K562 (cell line): ENCODE data around the gene C11orf86. TPM values are rescaled to one million over a fixed set of nuclear protein-coding genes. Genes with fewer than 3 reads are reported as not detected.

Experiments
- ATAC-seq: fragments of 200-7000 bp; cut with Tn5 transposase; 3 replicates; pipeline ENCODE4 v1.9.1; 2020; ENCODE audit warnings: moderate library complexity
- BruUV-seq: library from RNA; stranded (reverse); fragments of 400-500 nt; replicated peaks from 2 replicates; lab custom pipeline; 2021; lab: Mats Ljungman, UMichigan
- CTCF ChIA-PET: fragments of 300-600 bp; formaldehyde crosslinking; extraction: SDS; loops from one replicate; lab custom pipeline; 2021; ENCODE audit warnings: low intra/inter-chr PET ratio; lab: Yijun Ruan, JAX
- POLR2A ChIA-PET: fragments of 300-600, 350-650 bp; sonication (Branson Sonifier 250); formaldehyde crosslinking; extraction: SDS; loops from one replicate; lab custom pipeline; 2021; ENCODE audit warnings: antibody characterized with exemption, inconsistent platforms; lab: Yijun Ruan, JAX
- DNase-seq, 4 experiments: peaks; one replicate each; pipeline versions ENCODE4 v3.0.0 to v3.0.0-alpha.2; 2011 to 2018; ENCODE audit warnings: low spot score in 3 of 4, mixed read lengths in 3 of 4; ENCODE audit errors: extremely low read depth in 1 of 4
- FAIRE-seq: peaks from 2 replicates; lab custom pipeline; 2011; peaks lifted over from hg19 to GRCh38; lab: Jason Lieb, UNC
- H2AFZ ChIP-seq: 2 replicates; pipeline ENCODE4 v1.6.0; 2011; ENCODE audit warnings: low read depth, low read length, control low read depth, inconsistent platforms
- H3K27ac ChIP-seq: fragments of 200-600 bp; 3 replicates; pipeline ENCODE4 v1.8.0; 2011; ENCODE audit warnings: low read depth, mild to moderate bottlenecking, control low read depth, inconsistent platforms, low read length, moderate library complexity, mixed read lengths; ENCODE audit errors: extremely low read depth
- H3K27me3 ChIP-seq, 2 experiments: fragments of 300-600 bp in 1 of 2; 2 replicates in 1 of 2; 3 replicates in 1 of 2; pipeline versions ENCODE4 v1.6.0 to v1.8.0; 2011; ENCODE audit warnings: inconsistent platforms in 2 of 2, low read length in 2 of 2, mild to moderate bottlenecking in 1 of 2, mixed read lengths in 1 of 2, moderate library complexity in 1 of 2; ENCODE audit not compliant: control insufficient read depth in 2 of 2, insufficient read depth in 2 of 2
- H3K36me3 ChIP-seq: fragments of 300-600 bp; 3 replicates; pipeline ENCODE4 v1.8.0; 2011; ENCODE audit warnings: mild to moderate bottlenecking, low read length, inconsistent platforms; ENCODE audit not compliant: control insufficient read depth, insufficient read depth
- H3K4me1 ChIP-seq, 2 experiments: fragments of 200-600 bp in 1 of 2; replicated peaks in 1 of 2; 2 replicates in 1 of 2; 3 replicates in 1 of 2; pipeline versions ENCODE4 v1.5.1 to v1.8.0; 2011; ENCODE audit warnings: inconsistent platforms in 2 of 2, low read length in 2 of 2, mild to moderate bottlenecking in 1 of 2, mixed read lengths in 1 of 2, moderate library complexity in 1 of 2; ENCODE audit not compliant: control insufficient read depth in 2 of 2, insufficient read depth in 2 of 2
- H3K4me2 ChIP-seq: 2 replicates; pipeline ENCODE4 v1.6.1; 2011; ENCODE audit warnings: low read length, control low read depth, inconsistent platforms, mixed read lengths; ENCODE audit not compliant: insufficient read depth
- H3K4me3 ChIP-seq: fragments of 200-600 bp; sonication (generic), shearing (Covaris generic); 2 replicates; pipeline ENCODE4 v1.5.1; 2016; ENCODE audit warnings: control low read depth, inconsistent platforms
- H3K79me2 ChIP-seq: fragments of 200-600 bp; 3 replicates; pipeline ENCODE4 v1.8.0; 2011; ENCODE audit warnings: low read length, inconsistent platforms; ENCODE audit not compliant: control insufficient read depth, insufficient read depth
- H3K9ac ChIP-seq, 2 experiments: 2 replicates each; pipeline versions ENCODE4 v1.6.0 to v1.6.1; 2011; ENCODE audit warnings: low read depth in 2 of 2, low read length in 2 of 2, control low read depth in 1 of 2, inconsistent platforms in 1 of 2, mild to moderate bottlenecking in 1 of 2, mixed read lengths in 1 of 2; ENCODE audit not compliant: insufficient read depth in 1 of 2
- H3K9me1 ChIP-seq: one replicate; pipeline ENCODE4 v1.6.0; 2011; ENCODE audit warnings: inconsistent platforms, mild to moderate bottlenecking, low read length, moderate library complexity; ENCODE audit not compliant: control insufficient read depth, insufficient read depth
- H3K9me3 ChIP-seq: replicated peaks from 2 replicates; pipeline ENCODE4 v1.5.1; 2011; ENCODE audit warnings: low read depth, low read length, inconsistent platforms; ENCODE audit not compliant: control insufficient read depth, insufficient read depth
- H4K20me1 ChIP-seq: replicated peaks from 2 replicates; pipeline ENCODE4 v1.6.1; 2011; ENCODE audit warnings: low read length, inconsistent platforms, mixed read lengths; ENCODE audit not compliant: control insufficient read depth, insufficient read depth
- ASH1L ChIP-seq: fragments of 450-650 bp; IDR thresholded peaks from 2 replicates; pipeline ENCODE4 v1.6.1; 2018; ENCODE audit warnings: borderline replicate concordance, mild to moderate bottlenecking, low read depth; ENCODE audit not compliant: partially characterized antibody
- EZH2 ChIP-seq: IDR thresholded peaks from 2 replicates; pipeline ENCODE4 v1.6.1; 2012; ENCODE audit warnings: low read depth, mild to moderate bottlenecking, inconsistent platforms, low read length, borderline replicate concordance
- KLF10 ChIP-seq: fragments of 250-450 bp; sonication (Bioruptor Pico); IDR thresholded peaks from 2 replicates; pipeline ENCODE4 v1.6.1; 2021; ENCODE audit warnings: matching md5 sums
- POLR2G ChIP-seq: fragments of 200-400 bp; formaldehyde crosslinking; IDR thresholded peaks from 2 replicates; pipeline ENCODE4 v1.6.1; 2017; ENCODE audit warnings: low read depth, mild to moderate bottlenecking, antibody characterized with exemption, low read length, moderate library complexity
- PURB ChIP-seq: sonication (generic); formaldehyde crosslinking; IDR thresholded peaks from 2 replicates; pipeline ENCODE4 v1.9.0; 2021; ENCODE audit warnings: low read depth, mild to moderate bottlenecking, missing genetic modification reagents
- SMARCE1 ChIP-seq: fragments of 450-650 bp; IDR thresholded peaks from 2 replicates; pipeline ENCODE4 v1.7.1; 2016; ENCODE audit warnings: mild to moderate bottlenecking
- ZFP30 ChIP-seq: fragments of 250-450 bp; sonication (Bioruptor Pico); IDR thresholded peaks from 2 replicates; pipeline ENCODE4 v1.8.0; 2022; ENCODE audit warnings: moderate library complexity, mild to moderate bottlenecking, inconsistent platforms, borderline replicate concordance
- ZNF274 ChIP-seq: IDR thresholded peaks from 2 replicates; pipeline ENCODE4 v1.6.1; 2011; ENCODE audit warnings: low read depth, mild to moderate bottlenecking, low read length, moderate library complexity, borderline replicate concordance
- WGBS: fragments of 100-300 bp; shearing (Covaris generic); methylation state at CpG from one replicate; pipeline ENCODE4 v1.1.6; 2016; ENCODE audit warnings: low coverage, mixed read lengths; ENCODE audit not compliant: insufficient coverage; ENCODE audit errors: missing lambda C conversion rate; 5-methylcytosine and 5-hydroxymethylcytosine counted together
- in situ Hi-C: fragments of 300-500 bp; cut with MboI; formaldehyde crosslinking; loops from 4 replicates; pipeline ENCODE4 v1.15.0; 2018; ENCODE audit warnings: inconsistent platforms, mixed read lengths
- intact Hi-C: fragments of 100-400 bp; cut with micrococcal nuclease; formaldehyde crosslinking; loops from 2 replicates; pipeline ENCODE4 v1.14.2; 2022
- polyA plus RNA-seq, 8 experiments: library from polyadenylated mRNA; depleted of rRNA in 4 of 8; stranded (reverse) in 5 of 8; unstranded in 3 of 8; fragments of >200 nt; fragmentation: Nextera tagmentation in 2 of 8; fragmentation: Illumina TruSeq in 1 of 8; extraction: Ambion mirVana in 2 of 8; extraction: Trizol in 1 of 8; gene quantifications; 2 replicates each; pipeline versions ENCODE4 v1.2.1 to v1.2.3, GENCODE V29; 2011 to 2014; ENCODE audit warnings: inconsistent platforms in 1 of 8, missing spikeins in 1 of 8
- total RNA-seq, 7 experiments: library from RNA; depleted of rRNA in 6 of 7; stranded (reverse); fragments of >200 nt in 6 of 7; fragmentation: Illumina TruSeq in 2 of 7; extraction: Trizol in 2 of 7; gene quantifications; 2 replicates each; pipeline versions ENCODE4 v1.2.1 to v1.2.3, GENCODE V29; 2011 to 2021; ENCODE audit warnings: low replicate concordance in 1 of 7
- TF ChIP-seq, protein P1 (sequence below): sonication (generic); formaldehyde crosslinking; IDR thresholded peaks from 2 replicates; pipeline ENCODE4 v1.8.0; 2022; ENCODE audit warnings: mild to moderate bottlenecking, low read depth, missing genetic modification reagents
- TF ChIP-seq, protein P2 (sequence below): fragments of 250-450 bp; sonication (Bioruptor Pico); IDR thresholded peaks from 2 replicates; pipeline ENCODE4 v1.8.0; 2021; ENCODE audit warnings: mild to moderate bottlenecking, moderate library complexity
- TF ChIP-seq, protein P3 (sequence below): fragments of 450-650 bp; formaldehyde crosslinking; IDR thresholded peaks from 2 replicates; pipeline ENCODE4 v1.4.0; 2020; ENCODE audit warnings: mild to moderate bottlenecking, moderate library complexity
- TF ChIP-seq, protein P4 (sequence below): fragments of 450-650 bp; IDR thresholded peaks from 2 replicates; pipeline ENCODE4 v1.7.0; 2016; ENCODE audit warnings: borderline replicate concordance
- TF ChIP-seq, protein P5 (sequence below): fragments of 450-650 bp; IDR thresholded peaks from 2 replicates; pipeline ENCODE4 v1.6.1; 2018; ENCODE audit warnings: mild to moderate bottlenecking, low read depth; ENCODE audit not compliant: partially characterized antibody

The C11orf86 gene
- total and polyA plus RNA-seq, 9 of the 15 experiments (the other 6 are each of a cell fraction or from before 2014, with no cell fraction given) = not detected

DNA sequence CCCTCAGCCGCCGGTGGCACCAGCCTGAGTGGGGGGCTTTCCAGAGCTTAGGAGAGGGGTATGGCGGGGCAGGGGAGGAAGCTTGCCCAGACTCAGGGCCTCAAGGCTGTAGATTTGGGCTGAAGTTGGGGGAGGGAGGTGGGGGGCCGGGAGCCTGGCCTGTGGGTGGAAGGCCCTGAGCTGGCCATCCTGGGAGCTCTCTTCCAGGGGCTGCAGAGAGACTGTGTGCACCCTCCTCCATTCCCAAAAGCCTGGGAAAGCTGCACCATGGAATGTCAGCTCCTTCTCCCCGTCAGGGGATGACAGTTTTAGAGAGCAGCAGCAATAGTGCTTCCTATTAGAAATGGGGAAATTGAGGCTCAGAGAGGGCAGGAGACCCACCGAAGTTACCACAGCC lies 48.9 kb downstream of the C11orf86 start (continued):
- no peak for TF ChIP-seq PURB (CRISPR knock-in tag)
- TF ChIP-seq EZH2 = no peak

DNA sequence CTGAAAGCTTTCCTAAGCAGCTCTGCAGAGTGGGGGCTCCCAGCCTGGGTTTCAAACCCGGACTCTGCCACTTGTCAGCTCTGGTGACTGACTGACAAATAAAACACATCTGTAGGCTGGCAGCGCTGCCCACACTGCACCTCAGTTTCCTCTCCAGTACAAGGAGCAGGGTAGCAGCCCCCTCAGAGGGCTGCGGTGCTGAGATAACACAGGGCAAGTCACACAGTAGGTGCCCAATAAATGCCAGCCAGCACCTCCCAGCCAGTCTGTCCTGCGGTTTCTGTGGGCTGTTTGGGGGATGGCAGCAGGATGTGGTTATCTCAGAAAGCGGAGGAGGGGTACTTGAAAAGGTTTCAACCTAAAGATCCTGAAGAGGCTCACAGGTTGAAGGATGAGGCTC lies 49.3 kb downstream of the C11orf86 start:
- POLR2A ChIA-PET = interaction anchor here (0.7 to 1.1 kb wide), 2 partner anchors 15 to 18 kb away, joined by 3 read pairs; no protein-coding TSS in a partner anchor
- H3K36me3 ChIP-seq = no peaks in the 10 kb centered on the region
- FAIRE-seq (no peak), ATAC-seq (no peak), DNase-seq (no peak)
- no peak overlapping the region for H2AFZ ChIP-seq
- CTCF ChIA-PET = no interaction called here
- peaks cover 0 to 23% of the 10 kb centered on the region in 2 experiments; a peak in 2 of 5 replicates for H3K4me1 ChIP-seq
- no peak overlapping the region for H3K27ac ChIP-seq
- H3K4me3 ChIP-seq = no peak overlapping the region
- no peak overlapping the region for H3K9ac ChIP-seq
- BruUV-seq = no TSS peak
- WGBS = 0% methylated on average over 5 of the region's 5 CpGs
- no peaks in the 10 kb centered on the region for H3K79me2 ChIP-seq
- peaks cover 6 to 28% of the 10 kb centered on the region in 2 experiments; a peak in 3 of 5 replicates for H3K27me3 ChIP-seq
- H3K4me2 ChIP-seq = no peak overlapping the region
- intact Hi-C loops = no loop called here
- H3K9me1 ChIP-seq = no peaks in the 10 kb centered on the region
- no peaks in the 10 kb centered on the region; the same call in 1 of the 2 replicates for H4K20me1 ChIP-seq
- in situ Hi-C loops = no loop called here
- no peaks in the 10 kb centered on the region for H3K9me3 ChIP-seq
- TF ChIP-seq ZNF274 = no peak
- no peak for TF ChIP-seq ASH1L
- TF ChIP-seq SMARCE1 = no peak
- TF ChIP-seq, protein P1, sequence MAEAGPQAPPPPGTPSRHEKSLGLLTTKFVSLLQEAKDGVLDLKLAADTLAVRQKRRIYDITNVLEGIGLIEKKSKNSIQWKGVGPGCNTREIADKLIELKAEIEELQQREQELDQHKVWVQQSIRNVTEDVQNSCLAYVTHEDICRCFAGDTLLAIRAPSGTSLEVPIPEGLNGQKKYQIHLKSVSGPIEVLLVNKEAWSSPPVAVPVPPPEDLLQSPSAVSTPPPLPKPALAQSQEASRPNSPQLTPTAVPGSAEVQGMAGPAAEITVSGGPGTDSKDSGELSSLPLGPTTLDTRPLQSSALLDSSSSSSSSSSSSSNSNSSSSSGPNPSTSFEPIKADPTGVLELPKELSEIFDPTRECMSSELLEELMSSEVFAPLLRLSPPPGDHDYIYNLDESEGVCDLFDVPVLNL (CRISPR knock-in tag) = no peak
- TF ChIP-seq, protein P2, sequence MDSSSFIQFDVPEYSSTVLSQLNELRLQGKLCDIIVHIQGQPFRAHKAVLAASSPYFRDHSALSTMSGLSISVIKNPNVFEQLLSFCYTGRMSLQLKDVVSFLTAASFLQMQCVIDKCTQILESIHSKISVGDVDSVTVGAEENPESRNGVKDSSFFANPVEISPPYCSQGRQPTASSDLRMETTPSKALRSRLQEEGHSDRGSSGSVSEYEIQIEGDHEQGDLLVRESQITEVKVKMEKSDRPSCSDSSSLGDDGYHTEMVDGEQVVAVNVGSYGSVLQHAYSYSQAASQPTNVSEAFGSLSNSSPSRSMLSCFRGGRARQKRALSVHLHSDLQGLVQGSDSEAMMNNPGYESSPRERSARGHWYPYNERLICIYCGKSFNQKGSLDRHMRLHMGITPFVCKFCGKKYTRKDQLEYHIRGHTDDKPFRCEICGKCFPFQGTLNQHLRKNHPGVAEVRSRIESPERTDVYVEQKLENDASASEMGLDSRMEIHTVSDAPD = no peak
- no peak for TF ChIP-seq ZFP30
- TF ChIP-seq, protein P3, sequence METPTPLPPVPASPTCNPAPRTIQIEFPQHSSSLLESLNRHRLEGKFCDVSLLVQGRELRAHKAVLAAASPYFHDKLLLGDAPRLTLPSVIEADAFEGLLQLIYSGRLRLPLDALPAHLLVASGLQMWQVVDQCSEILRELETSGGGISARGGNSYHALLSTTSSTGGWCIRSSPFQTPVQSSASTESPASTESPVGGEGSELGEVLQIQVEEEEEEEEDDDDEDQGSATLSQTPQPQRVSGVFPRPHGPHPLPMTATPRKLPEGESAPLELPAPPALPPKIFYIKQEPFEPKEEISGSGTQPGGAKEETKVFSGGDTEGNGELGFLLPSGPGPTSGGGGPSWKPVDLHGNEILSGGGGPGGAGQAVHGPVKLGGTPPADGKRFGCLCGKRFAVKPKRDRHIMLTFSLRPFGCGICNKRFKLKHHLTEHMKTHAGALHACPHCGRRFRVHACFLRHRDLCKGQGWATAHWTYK (CRISPR knock-in tag) = no peak
- TF ChIP-seq POLR2G = no peak
- TF ChIP-seq, protein P4, sequence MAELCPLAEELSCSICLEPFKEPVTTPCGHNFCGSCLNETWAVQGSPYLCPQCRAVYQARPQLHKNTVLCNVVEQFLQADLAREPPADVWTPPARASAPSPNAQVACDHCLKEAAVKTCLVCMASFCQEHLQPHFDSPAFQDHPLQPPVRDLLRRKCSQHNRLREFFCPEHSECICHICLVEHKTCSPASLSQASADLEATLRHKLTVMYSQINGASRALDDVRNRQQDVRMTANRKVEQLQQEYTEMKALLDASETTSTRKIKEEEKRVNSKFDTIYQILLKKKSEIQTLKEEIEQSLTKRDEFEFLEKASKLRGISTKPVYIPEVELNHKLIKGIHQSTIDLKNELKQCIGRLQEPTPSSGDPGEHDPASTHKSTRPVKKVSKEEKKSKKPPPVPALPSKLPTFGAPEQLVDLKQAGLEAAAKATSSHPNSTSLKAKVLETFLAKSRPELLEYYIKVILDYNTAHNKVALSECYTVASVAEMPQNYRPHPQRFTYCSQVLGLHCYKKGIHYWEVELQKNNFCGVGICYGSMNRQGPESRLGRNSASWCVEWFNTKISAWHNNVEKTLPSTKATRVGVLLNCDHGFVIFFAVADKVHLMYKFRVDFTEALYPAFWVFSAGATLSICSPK = no peak
- TF ChIP-seq, protein P5, sequence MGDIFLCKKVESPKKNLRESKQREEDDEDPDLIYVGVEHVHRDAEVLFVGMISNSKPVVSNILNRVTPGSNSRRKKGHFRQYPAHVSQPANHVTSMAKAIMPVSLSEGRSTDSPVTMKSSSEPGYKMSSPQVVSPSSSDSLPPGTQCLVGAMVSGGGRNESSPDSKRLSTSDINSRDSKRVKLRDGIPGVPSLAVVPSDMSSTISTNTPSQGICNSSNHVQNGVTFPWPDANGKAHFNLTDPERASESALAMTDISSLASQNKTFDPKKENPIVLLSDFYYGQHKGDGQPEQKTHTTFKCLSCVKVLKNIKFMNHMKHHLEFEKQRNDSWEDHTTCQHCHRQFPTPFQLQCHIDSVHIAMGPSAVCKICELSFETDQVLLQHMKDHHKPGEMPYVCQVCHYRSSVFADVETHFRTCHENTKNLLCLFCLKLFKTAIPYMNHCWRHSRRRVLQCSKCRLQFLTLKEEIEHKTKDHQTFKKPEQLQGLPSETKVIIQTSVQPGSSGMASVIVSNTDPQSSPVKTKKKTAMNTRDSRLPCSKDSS = no peak
- TF ChIP-seq KLF10 (CRISPR knock-in tag) = no peak
